NT2/D1 (cell line): ENCODE data around the gene SGCA.

Experiments used
- SUZ12 ChIP-seq: IDR thresholded peaks from 2 replicates; pipeline ENCODE4 v1.6.1; 2011; ENCODE audit not compliant: insufficient read length, insufficient read depth; ENCODE audit errors: extremely low read depth
- ZNF274 ChIP-seq: IDR thresholded peaks from 2 replicates; pipeline ENCODE4 v1.6.1; 2011; ENCODE audit warnings: mild to moderate bottlenecking, low read depth, low read length

- no peak for TF ChIP-seq ZNF274
- TF ChIP-seq SUZ12, result no peak
These were observed 1.7 kb upstream of the SGCA start for GRCh38 chr17:50163843-50164696.
